Measurements from ENCODE around the gene FBLN7. TPM values are rescaled to one million over a fixed set of nuclear protein-coding genes. Genes with fewer than 3 reads are reported as not detected.

FBLN7 gene
- total RNA-seq, 1 experiment from 2014 or later, result 0.73 TPM

DNA sequence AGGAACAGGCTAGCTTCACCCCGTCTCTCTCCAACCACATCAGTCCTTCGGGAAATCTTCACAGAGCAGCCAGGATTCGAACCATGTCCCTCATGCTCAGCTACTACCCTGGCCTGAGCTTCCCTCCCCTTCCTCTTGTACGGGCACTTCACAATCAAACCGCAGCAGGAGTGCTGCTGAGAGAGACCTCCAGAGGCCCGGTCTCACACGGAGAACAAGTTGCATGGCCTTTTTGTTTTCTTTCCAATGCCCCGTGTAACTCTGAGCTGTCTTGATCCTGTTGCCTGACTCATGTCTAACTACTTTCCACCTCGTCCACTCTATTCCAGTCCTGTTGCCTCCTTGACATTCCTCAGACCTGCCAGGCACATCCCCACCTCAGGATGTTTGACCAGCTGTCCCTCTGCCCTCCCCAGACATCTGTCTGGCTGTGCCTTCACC is 25.4 kb downstream of the FBLN7 start:
- H3K36me3 Mint-ChIP-seq (ENCODE audit: insufficient read depth, unreplicated experiment), result no peaks in the 10 kb centered on the region
- CTCF ChIA-PET, result no interaction called here
- peaks cover 36% of the 10 kb centered on the region for H3K27me3 Mint-ChIP-seq (ENCODE audit: unreplicated experiment)
- no TSS peak for BruUV-seq (replicated peaks)
- no peak overlapping the region for H3K27ac Mint-ChIP-seq (ENCODE audit: unreplicated experiment)
- intact Hi-C loops (cut with micrococcal nuclease; ENCODE audit: unreplicated experiment), result no loop called here
- no peaks in the 10 kb centered on the region for H3K9me3 Mint-ChIP-seq (ENCODE audit: low read depth, unreplicated experiment)
- DNase-seq, result no peak
- no peaks in the 10 kb centered on the region for H3K4me1 Mint-ChIP-seq (ENCODE audit: low read depth, unreplicated experiment)
- TF ChIP-seq, protein P1, sequence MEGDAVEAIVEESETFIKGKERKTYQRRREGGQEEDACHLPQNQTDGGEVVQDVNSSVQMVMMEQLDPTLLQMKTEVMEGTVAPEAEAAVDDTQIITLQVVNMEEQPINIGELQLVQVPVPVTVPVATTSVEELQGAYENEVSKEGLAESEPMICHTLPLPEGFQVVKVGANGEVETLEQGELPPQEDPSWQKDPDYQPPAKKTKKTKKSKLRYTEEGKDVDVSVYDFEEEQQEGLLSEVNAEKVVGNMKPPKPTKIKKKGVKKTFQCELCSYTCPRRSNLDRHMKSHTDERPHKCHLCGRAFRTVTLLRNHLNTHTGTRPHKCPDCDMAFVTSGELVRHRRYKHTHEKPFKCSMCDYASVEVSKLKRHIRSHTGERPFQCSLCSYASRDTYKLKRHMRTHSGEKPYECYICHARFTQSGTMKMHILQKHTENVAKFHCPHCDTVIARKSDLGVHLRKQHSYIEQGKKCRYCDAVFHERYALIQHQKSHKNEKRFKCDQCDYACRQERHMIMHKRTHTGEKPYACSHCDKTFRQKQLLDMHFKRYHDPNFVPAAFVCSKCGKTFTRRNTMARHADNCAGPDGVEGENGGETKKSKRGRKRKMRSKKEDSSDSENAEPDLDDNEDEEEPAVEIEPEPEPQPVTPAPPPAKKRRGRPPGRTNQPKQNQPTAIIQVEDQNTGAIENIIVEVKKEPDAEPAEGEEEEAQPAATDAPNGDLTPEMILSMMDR (IDR thresholded peaks at IDR 0.05; ENCODE audit: unreplicated experiment), result no peak
- H3K4me3 Mint-ChIP-seq (ENCODE audit: low read depth, unreplicated experiment), result no peak overlapping the region

DNA sequence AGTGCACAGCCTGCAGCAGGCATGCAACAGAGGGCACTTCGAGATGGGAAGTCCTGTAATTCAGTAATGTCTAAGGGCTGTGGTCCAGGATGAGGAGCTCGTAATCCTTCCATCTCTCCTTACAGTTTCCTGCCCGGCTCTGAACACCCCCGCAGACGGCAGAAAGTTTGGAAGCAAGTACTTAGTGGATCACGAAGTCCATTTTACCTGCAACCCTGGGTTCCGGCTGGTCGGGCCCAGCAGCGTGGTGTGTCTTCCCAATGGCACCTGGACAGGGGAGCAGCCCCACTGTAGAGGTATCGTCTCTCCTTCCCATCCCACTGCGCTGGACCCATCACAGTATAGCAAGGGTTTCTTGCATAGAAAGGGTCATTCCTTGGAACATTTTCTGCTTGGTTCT is 26.7 kb downstream of the FBLN7 start:
- Mint-ChIP-seq H3K27me3 (ENCODE audit: unreplicated experiment) (peaks cover 45% of the 10 kb centered on the region), H3K4me3 (ENCODE audit: low read depth, unreplicated experiment) (no peak overlapping the region), H3K4me1 (ENCODE audit: low read depth, unreplicated experiment) (no peaks in the 10 kb centered on the region), H3K36me3 (ENCODE audit: insufficient read depth, unreplicated experiment) (no peaks in the 10 kb centered on the region), H3K9me3 (ENCODE audit: low read depth, unreplicated experiment) (no peaks in the 10 kb centered on the region), H3K27ac (ENCODE audit: unreplicated experiment) (no peak overlapping the region)
- DNase-seq, result no peak
- intact Hi-C loops (cut with micrococcal nuclease; ENCODE audit: unreplicated experiment), result no loop called here
- no TSS peak for BruUV-seq (replicated peaks)
- TF ChIP-seq, protein P1 (IDR thresholded peaks at IDR 0.05; ENCODE audit: unreplicated experiment), result no peak
- CTCF ChIA-PET, result no interaction called here

DNA sequence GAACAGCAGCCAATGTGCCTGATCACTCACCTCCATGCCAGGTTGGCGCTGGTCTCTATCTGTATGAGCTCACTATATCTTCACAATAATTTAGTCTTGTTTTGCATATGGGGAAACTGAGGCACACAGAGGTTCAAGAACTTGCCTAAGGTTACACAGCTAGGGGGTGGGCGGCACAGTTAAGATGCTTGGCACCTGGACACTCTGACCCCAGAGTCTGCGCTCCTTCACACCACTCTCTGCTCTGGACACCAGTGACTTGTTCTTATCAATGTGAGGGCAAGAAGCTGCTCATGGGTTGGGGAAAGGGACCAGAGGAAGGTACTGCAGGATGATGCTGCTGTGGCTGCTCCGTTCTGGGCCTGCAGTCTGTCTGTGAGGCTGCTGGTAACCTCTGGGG is 27.1 kb downstream of the FBLN7 start:
- CTCF ChIA-PET, result no interaction called here

DNA sequence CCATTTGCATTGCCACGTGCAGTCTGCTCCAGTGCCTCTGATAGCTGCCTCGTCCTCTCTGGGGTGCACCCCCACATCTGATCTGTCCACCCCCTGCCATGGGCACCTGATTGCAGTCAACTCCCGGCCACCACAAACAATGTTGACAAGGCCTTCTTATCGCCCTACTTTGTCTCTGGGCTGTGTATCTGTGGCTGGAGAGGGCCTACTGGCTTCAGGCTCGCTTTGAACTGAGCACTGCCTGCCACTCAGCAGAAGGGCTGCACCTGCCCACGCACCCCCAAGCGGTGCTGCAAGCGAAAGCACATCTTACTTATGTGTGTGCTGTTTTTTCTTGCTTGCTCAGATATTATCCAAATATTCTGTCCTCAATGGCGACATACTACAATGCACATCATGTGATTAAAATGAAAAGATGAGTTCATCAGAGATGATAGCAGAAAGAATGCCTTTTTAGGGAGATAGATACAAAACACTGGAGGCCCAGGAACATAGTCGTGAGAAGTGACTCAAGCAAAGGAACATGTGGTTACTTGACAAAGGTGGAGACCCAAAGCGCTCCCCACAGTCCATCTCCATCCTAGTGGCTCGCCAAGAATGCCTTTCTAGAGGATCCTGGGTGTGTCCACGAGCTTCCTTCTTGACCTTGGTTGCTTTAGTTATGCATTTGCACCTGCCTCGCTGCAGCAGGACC is 28.8 kb downstream of the FBLN7 start:
- intact Hi-C loops (cut with micrococcal nuclease; ENCODE audit: unreplicated experiment), result no loop called here
- DNase-seq, result no peak
- Mint-ChIP-seq H3K27ac (ENCODE audit: unreplicated experiment) (no peak overlapping the region), H3K9me3 (ENCODE audit: low read depth, unreplicated experiment) (no peaks in the 10 kb centered on the region), H3K36me3 (ENCODE audit: insufficient read depth, unreplicated experiment) (no peaks in the 10 kb centered on the region), H3K27me3 (ENCODE audit: unreplicated experiment) (peaks cover 64% of the 10 kb centered on the region), H3K4me1 (ENCODE audit: low read depth, unreplicated experiment) (no peaks in the 10 kb centered on the region), H3K4me3 (ENCODE audit: low read depth, unreplicated experiment) (no peak overlapping the region)
- CTCF ChIA-PET, result interaction anchor here (0.7 kb wide), 1 partner anchor 466 kb away, joined by 3 read pairs; no protein-coding TSS in a partner anchor
- BruUV-seq (replicated peaks), result no TSS peak
- TF ChIP-seq, protein P1 (IDR thresholded peaks at IDR 0.05; ENCODE audit: unreplicated experiment), result no peak

More for the DNA sequence above, 27.1 kb downstream of the FBLN7 start:
- Mint-ChIP-seq H3K27ac (ENCODE audit: unreplicated experiment) (no peak overlapping the region), H3K4me1 (ENCODE audit: low read depth, unreplicated experiment) (no peaks in the 10 kb centered on the region), H3K4me3 (ENCODE audit: low read depth, unreplicated experiment) (no peak overlapping the region), H3K27me3 (ENCODE audit: unreplicated experiment) (peaks cover 49% of the 10 kb centered on the region), H3K36me3 (ENCODE audit: insufficient read depth, unreplicated experiment) (no peaks in the 10 kb centered on the region), H3K9me3 (ENCODE audit: low read depth, unreplicated experiment) (no peaks in the 10 kb centered on the region)
- BruUV-seq (replicated peaks), result no TSS peak
- TF ChIP-seq, protein P1 (IDR thresholded peaks at IDR 0.05; ENCODE audit: unreplicated experiment), result no peak
- no peak for DNase-seq
- intact Hi-C loops (cut with micrococcal nuclease; ENCODE audit: unreplicated experiment), result no loop called here

Data from Calu3 (cell line).